Measurements from ENCODE around the gene SLC2A3.
"Not testable (repeated sequence)": the region's sequence is repeated elsewhere in the genome, so short reads cannot be mapped to it uniquely, and the experiment has no call there.

DNA sequence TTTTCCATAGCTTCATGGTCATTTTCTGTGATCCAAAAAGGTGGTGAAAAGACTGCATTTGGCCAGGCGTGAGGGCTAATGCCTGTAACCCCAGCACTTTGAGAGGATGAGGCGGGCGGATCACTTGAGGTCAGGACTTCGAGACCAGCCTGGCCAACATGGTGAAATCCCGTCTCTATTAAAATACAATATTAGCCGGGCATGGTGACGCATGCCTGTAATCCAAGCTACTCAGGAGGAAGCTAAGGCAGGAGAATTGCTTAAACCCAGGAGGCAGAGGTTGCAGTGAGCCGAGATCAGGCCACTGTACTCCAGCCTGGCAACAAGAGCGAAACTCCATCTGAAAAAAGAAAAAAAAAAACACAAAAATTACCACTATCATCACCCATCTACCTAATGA, 28.7 kb upstream of the SLC2A3 start:
- TF ChIP-seq, protein P1, sequence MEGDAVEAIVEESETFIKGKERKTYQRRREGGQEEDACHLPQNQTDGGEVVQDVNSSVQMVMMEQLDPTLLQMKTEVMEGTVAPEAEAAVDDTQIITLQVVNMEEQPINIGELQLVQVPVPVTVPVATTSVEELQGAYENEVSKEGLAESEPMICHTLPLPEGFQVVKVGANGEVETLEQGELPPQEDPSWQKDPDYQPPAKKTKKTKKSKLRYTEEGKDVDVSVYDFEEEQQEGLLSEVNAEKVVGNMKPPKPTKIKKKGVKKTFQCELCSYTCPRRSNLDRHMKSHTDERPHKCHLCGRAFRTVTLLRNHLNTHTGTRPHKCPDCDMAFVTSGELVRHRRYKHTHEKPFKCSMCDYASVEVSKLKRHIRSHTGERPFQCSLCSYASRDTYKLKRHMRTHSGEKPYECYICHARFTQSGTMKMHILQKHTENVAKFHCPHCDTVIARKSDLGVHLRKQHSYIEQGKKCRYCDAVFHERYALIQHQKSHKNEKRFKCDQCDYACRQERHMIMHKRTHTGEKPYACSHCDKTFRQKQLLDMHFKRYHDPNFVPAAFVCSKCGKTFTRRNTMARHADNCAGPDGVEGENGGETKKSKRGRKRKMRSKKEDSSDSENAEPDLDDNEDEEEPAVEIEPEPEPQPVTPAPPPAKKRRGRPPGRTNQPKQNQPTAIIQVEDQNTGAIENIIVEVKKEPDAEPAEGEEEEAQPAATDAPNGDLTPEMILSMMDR (IDR thresholded peaks at IDR 0.05; ENCODE audit: extremely low read depth in 1 of 2, insufficient read depth in 1 of 2, low read depth in 1 of 2, low read length in 2 of 2), result not testable (repeated sequence)
- TF ChIP-seq EZH2 (IDR thresholded peaks at IDR 0.05; ENCODE audit: borderline replicate concordance, low read depth, low read length, severe bottlenecking); POLR2A (IDR thresholded peaks at IDR 0.05; ENCODE audit: low read depth, low read length): not testable (repeated sequence)
- TF ChIP-seq, protein P2, sequence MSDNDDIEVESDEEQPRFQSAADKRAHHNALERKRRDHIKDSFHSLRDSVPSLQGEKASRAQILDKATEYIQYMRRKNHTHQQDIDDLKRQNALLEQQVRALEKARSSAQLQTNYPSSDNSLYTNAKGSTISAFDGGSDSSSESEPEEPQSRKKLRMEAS (IDR thresholded peaks at IDR 0.05; ENCODE audit: insufficient read depth, insufficient read length), result not testable (repeated sequence)
